H1 (cell line): ENCODE measurements around the gene FREM1. TPM values are rescaled to one million over a fixed set of nuclear protein-coding genes. Genes with fewer than 3 reads are reported as not detected.

Experiments
- JUND ChIP-seq: IDR thresholded peaks from 2 replicates; pipeline ENCODE4 v1.6.1; 2011; ENCODE audit warnings: mild to moderate bottlenecking, improper control_type of control experiment, low read length
- SIN3A ChIP-seq, 2 experiments: IDR thresholded peaks in 1 of 2; conservative IDR thresholded peaks in 1 of 2; 2 replicates each; pipeline ENCODE4 v1.6.1; 2011 to 2012; ENCODE audit warnings: low read length in 2 of 2, improper control_type of control experiment in 1 of 2, low read depth in 1 of 2, mild to moderate bottlenecking in 1 of 2
- polyA plus RNA-seq, 7 experiments: library from polyadenylated mRNA; depleted of rRNA in 3 of 7; stranded (reverse) in 5 of 7; unstranded in 2 of 7; fragments of >200 nt in 5 of 7; fragments of 200-250 nt in 2 of 7; gene quantifications; 1 replicate in 5 of 7; 2 replicates in 1 of 7; 4 replicates in 1 of 7; pipeline versions ENCODE4 v1.2.1 to v1.2.3, GENCODE V29; 2011 to 2013; ENCODE audit warnings: missing spikeins in 2 of 7, mixed read lengths in 2 of 7
- total RNA-seq: library from RNA; stranded (reverse); fragmentation: NEBNext Ultra II Directional; extraction: Animal tissue kit (Norgen Biotek cat#: 25700); gene quantifications from 2 replicates; pipeline ENCODE4 v1.2.1, GENCODE V29; 2021

The FREM1 gene
- total and polyA plus RNA-seq, 2 of the 8 experiments (the other 6 are each of a cell fraction or from before 2014, with no cell fraction given), result 2.6 to 3.1 TPM

GRCh38 chr9:14746626-14747025 lies 163.6 kb downstream of the FREM1 start (continued):
- TF ChIP-seq JUND (no peak), SIN3A (conservative IDR thresholded peaks at IDR 0.05 in 1 of 2, IDR thresholded peaks at IDR 0.05 in 1 of 2; ENCODE audit: low read depth in 1 of 2, low read length in 2 of 2) (no peak)
- TF ChIP-seq, all 59 proteins: peak for 0
